NCI-H2171 (cell line): Measurements from ENCODE around the gene SRD5A3.

Experiments
- DNase-seq: peaks from one replicate; lab custom pipeline; 2025; lab: John Stamatoyannopoulos, UW

The SRD5A3 gene

DNA sequence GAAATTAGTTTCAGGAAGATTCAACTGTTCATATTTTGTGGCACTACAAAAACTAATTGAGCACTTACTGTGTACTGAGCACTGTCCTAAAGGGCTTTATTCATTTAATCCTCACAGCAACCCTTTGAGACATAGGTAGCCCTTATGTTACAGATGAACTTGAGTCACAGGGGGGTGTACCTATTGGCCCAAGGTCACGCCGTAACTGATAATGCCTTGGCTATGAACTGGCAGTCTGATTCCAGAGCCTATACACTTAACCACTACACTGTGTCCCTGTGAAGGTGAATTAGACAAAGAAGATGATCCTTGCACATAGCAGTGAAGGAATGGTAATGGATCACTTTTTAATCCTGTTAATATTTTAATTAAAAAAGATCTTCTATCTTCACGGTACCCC lies 61.7 kb downstream of the SRD5A3 start:
- no peak for DNase-seq

DNA sequence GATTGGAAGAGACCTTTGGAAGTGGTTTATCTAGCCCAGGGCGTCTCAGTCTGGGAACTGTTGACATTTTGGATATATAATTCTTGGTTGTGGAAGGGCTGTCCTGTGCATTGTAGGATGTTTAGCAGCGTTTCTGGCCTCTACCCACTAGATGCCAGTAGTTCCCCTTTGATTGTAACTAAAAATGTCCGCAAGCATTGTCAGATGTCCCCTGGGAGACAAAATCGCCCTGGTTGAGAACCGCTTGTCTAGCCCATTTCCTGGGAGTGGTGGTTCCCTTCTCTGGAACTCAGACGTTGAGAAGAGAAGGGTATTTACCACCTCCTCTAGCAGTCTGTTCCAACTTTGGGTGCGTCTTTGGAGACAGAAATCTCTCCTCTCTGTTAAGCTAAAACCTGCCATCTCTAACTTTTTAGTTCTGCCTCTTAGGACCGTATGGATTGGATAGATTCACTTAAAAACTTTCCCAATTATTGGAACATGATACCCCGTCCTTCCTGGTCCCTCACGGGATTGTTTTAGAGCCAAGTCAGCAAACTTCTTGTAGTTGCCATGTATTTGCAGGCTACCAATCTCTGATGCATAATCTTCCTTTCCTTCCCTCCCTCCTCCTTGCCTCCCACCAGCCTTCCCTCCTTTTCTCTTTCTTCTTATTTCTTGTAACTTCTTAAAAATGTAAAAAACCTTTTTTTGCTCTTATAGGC lies 63.6 kb downstream of the SRD5A3 start:
- no peak for DNase-seq

DNA sequence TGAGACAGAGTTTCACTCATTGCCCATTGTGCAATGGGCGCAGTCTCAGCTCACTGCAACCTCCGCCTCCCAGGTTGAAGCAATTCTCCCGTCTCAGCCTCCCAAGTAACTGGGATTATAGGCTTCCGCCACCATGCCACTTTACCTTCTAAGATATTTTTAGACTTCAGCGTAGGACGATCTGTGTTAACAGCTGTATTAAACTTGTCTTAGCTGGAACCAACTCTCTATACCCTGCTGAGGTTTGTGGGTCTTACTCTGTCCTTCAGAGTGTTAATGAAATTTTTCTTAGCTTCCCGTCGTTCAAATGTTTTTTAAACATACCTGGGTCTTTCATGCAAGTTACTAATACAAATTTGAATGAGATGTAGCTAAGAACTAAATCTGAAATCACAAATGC lies 64.4 kb downstream of the SRD5A3 start:
- DNase-seq, result no peak

DNA sequence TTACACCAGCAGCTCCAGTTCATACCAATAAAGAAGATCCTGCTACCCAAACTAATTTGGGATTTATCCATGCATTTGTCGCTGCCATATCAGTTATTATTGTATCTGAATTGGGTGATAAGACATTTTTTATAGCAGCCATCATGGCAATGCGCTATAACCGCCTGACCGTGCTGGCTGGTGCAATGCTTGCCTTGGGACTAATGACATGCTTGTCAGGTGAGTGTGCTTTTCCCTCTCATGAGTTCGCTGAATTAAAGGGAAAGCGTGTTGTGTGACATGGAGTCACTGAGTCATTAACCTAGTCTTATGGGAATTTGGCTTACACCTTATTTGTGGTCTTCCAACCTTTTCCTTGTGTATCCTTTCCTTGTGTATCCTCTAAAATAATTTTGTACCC lies 65.6 kb downstream of the SRD5A3 start:
- no peak for DNase-seq

DNA sequence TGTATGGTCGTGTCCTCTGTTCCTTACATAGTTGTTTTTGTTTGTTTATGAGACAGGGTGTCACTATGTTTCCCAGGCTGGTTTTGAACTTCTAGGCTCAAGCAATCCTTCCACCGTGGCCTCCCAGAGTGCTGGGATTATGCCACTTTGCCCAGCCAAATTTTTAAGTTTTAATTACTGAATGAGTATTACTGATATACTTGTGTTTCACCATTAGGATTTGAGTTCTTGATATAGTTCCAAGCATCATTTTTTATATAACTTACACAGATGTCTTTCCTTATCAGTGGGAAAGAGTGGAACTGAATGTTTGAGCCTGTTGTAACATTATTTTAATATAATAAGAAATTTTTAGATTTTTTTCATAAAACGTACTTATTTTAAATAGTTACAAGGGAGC lies 70.1 kb downstream of the SRD5A3 start:
- DNase-seq, result no peak
